GM21619 (cell line): ENCODE data around the gene SP4.

Source experiments
- ATAC-seq: cut with Tn5 transposase; IDR thresholded peaks from one replicate; pipeline ENCODE4 v1.9.1; 2021; ENCODE audit not compliant: unreplicated experiment

SP4 gene

DNA sequence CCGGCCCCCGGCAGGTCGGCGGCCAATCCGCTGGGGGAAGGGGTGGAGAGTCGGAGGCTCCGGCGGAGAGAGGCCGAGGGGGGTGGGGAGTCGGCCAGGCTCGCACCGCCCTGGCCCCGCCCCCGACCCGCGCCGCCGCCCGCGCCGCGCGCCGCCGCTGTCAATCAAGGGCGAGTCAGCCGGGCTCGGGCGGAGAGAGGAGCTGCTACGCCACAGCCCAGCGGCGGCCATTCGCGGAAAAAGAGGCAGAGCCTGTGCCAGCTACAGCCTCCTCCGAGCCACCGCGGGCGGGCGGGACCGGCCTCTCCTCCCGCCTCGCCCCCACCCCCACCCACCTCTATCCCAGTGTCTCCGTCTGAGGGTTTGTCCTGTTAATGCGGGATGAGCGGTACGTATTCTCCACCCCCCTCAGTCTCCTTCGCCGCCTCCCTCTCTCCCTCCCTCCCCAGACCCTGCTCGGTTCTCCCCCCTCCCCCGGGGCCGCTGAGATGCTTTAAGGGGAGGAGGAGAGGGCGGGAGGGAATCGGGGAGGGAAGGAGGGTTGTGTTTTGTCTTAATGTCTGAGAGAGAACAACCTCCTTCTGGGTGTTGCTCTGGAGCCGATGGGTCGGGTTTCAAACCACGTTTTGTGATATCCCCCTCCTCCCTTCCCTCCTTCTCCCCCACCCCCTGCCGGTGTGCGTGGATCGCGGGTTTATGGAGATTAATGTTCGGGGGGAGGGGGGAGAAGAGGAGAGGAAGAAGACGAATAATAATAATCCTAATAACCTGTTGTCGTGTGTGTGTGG lies at the start of gene SP4:
Gene SP4 (plus strand): TSS at position 213 of the 788 bp plus-strand sequence. CDS start 169 bp downstream, at position 382.
- peak; percentile 58 for ATAC-seq

DNA sequence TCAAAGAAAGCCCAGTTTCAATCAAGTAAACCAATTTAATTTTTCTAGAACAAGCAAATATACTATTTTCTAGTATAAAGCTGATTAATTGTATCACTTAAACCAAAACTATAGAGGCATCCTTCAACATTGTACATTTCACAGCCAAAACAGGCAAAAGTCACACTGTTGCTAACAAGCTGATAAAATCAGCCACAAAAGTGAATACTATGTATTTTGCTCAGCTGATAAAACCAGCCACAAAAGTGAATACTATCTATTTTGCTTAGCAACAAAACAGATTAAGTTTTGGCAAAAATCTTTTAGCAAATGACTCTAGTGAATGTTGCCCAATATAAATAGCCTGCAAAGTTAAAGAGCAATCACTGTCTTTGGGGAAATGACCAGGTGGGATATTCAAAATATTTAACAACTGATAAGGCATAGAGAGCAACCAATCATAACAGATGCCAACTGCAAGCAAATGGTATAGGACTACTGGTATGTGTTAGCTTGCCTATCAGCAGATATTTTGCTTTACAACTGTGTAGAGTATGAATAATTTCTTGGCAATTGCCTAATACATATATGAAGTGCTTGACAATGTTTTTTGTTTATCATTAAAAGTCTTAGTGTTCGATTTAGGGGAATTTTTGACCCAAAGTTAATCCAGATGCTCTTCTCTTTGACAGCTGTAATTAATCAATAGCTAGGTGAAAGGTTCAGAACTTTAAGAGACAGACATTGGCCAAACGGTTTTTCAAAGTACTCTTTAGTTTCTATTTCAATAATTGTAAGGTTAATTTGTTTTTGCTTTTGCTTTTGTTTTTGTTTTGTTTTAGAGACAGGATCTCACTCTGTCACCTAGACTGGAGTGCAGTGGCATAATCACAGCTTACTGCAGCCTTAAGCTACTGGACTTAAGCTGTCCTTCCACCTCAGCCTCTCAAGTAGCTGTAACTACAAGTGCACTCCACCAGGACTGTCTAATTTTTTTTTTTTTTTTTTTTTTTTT lies 44.4 kb upstream of the SP4 start:
- ATAC-seq: peak; percentile 90

DNA sequence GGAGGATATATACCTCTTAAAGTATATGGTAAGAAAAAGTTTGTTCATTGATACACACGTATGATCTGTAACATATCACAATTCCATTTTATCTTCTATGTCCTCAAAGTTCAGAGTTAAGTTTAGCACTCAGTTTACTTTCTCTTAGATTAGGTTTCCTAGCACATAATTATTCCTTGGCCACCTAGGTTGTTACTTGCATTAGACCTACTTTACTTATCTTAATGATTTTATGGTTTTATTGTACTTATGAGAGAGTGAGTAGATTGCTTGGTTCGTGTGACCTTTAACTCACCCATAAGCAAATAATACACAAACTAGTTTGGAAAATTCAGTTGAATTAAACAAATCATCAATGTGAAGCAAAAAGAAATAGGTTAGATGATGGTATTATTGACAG lies 33.9 kb upstream of the SP4 start:
- ATAC-seq: no peak

DNA sequence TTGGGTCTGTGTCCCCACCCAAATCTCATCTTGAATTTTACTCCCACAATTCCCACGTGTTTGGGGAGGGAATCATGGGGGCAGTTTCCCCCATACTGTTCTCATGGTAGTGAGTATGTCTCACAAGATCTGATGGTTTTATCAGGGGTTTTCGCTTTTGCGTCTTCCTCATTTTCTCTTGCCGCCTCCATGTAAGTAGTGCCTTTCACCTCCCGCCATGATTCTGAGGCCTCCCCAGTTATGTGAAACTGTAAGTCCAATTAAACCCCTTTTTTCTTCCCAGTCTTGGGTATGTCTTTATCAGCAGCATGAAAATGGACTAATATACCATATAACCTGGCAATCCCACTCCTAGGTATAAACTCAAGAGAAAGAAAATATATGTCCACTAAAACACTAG lies 25.9 kb upstream of the SP4 start:
- no peak for ATAC-seq

DNA sequence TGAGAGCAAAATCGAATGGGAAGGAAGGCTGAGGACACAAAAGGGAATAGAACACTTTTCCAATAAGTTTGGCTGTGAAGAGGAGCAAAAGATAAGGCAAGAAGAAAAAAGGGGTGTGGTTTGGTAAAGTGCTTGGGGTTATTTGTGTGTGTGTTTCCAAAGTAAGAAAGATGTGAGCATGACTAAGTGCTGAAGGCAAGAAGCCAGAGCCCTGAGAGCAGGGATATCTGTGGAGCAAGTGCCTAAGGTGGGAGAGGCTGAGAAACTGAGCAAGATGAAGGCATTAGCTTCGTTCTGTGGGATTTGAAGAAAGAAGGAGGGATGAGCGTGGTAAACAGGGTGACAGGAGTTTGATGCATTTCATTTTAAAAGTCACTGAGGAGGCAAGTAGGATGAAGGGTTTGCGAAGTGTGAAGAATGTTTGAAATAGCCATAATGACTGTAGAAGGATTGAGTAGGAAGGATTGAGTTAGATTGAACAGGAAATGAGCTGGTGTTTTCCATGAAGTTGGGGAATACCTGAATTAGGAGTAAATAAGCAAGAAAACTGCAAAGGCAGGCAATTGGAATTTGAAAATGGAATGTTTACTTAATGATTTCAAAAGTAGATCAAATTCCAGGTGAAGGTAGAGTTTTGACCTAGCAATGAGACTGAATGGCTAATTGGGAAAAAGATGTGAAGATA lies 19.9 kb upstream of the SP4 start:
- ATAC-seq: no peak

DNA sequence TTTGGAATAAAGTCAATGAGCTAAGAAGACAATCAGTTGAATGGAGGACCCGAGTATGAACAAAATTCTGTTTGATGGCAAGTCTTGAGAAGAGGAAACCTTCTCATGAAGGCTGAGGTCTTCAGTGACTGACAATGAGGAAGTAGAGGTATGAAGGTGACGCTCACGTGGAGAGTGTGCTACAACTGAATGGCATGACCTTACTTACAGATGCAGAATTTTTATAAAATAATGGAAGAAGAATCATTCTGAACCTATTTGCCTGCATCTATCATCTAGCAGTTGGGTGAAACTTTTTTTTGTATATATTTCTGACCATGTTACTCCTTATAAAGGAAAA lies 19.4 kb upstream of the SP4 start:
- ATAC-seq: no peak

DNA sequence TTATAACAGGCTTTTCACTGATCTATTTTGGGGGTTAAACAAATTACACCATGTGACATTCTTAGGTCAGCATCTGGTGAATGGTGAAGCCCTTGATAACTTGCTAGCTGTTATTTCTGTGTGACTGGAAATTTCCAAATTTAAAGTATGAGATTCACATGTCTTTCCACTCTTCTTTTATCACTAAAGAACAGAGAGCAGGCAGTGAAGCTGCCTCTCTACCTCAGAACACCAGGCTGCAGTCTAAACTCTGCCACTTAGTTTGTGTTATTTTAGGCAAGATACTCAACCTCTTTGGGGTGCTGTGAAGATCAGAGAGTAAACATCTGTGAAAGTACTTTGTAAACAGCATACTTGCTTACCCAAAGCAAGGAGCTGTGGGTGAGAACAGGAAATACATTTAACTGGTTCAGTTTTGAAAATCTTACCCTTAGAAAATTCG lies 15.5 kb upstream of the SP4 start:
- ATAC-seq: peak; percentile 88

DNA sequence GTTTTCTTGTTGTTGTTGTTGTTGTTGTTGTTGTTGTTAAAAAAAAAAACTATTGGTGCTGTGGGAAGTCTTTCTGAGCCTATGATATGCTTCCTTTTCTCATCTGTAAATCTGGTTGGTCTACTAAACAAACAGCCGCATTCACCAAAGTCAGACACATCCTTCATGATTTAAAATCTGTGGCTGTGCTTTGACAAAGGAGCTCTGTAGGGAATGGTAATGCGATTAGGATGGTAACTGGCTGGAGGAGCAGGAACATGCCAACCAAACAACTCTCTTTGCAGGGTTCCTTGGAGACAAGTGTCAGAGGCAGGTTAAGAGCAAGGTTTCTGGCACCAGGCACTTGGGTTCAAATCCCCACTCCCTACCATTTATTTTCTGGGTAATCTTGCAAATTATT lies 14.9 kb upstream of the SP4 start:
- no peak for ATAC-seq

DNA sequence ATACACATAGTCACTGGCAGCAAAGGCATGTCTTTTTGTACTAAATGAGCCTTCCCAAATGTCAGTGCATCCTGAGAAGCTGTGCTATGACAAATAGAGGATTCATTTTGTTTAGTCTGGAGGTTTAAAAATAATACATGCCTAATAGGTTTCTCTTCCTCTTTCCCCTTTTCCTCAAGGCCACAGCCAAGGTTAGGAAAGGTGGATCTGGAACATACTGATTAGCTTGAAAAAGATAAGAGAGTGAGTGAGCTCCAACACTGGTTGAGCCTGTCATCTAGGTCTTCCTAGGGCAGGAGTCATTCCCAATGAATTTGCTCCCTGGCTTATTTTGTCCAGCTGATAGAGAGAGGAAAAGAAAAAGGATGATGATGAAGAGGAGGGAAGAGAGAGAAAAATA lies 14.4 kb upstream of the SP4 start:
- no peak for ATAC-seq

DNA sequence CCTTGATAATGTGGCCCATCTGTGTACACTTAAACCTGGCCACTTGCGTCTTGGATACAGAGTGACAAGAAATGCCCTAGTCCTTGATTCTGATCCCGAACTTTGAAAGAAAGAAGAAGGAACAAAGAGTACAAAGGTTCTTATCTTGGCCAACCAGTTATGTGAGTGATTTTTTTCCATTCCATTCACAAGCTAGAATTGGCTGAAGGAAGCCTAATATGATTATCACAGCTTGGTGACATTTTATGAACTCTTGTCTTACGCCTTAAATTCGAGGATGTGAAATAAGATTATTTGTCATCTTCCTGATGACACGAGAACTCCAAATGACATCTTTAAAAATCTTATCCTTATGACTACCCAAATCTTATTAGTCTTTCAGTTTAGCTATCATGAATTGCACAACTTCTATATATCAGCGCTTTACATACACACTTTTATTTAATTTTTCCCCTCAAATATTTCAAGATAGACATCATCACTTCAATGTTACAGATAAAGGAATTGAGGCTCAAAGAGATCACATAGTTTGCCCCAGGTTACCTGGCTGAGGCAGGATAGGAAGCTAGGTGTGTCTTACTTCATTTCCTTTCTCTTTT lies 13.0 kb upstream of the SP4 start:
- ATAC-seq: no peak

DNA sequence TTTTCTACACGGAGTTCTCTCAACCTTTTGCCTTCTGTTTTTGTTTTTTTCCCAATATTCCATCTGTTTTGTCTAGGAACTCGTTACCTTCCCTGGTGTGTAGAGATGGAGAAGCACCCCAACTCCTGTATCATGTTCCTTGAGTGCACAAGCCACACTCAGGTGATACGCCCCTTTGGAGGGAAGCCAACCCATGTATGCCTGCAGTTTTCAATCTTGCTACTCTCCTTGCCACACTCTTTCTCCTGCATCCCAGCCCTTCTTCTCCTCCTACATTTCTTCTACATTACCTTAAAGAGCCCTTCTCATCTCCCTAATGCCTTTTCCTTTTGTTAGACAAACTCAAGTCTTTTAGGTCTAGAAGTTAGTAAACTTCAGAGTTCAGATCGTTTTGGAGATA lies 10.2 kb upstream of the SP4 start:
- no peak for ATAC-seq

DNA sequence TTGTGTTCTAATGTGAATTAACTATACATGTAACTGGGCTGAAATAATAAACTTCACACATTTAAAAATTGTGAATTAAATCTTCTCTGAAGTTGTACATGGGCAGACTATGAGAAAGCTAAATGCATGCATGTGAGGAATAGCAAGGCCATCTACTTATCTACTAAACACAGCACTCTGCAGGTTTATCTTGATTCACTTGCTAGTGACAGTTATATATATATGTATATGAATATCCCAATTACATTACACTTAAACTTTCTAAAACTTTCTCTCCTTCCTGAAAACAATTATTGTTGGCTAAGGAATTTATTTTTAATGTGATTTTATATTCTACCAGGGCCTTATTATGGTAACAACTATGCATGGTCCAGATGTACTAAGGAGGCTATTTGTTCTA lies 5.1 kb upstream of the SP4 start:
- ATAC-seq: no peak

DNA sequence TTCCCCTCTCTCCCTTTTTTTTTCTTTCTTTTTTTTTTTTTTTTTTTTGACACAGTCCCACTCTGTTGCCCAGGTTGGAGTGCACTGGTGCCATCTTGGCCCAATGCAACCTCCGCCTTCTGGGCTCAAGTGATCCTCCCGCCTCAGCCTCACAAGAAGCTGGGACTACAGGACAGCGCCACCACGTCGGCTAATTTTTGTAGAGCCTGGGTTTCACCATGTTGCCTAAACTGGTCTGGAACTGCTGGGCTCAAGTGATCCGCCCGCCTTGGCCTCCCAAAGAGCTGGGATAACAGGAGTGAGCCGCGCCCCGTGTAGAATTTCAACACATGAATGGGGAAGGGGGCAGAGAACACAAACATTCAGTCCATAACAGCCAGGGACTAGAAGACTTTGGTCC lies 2.6 kb upstream of the SP4 start:
- ATAC-seq: no peak

DNA sequence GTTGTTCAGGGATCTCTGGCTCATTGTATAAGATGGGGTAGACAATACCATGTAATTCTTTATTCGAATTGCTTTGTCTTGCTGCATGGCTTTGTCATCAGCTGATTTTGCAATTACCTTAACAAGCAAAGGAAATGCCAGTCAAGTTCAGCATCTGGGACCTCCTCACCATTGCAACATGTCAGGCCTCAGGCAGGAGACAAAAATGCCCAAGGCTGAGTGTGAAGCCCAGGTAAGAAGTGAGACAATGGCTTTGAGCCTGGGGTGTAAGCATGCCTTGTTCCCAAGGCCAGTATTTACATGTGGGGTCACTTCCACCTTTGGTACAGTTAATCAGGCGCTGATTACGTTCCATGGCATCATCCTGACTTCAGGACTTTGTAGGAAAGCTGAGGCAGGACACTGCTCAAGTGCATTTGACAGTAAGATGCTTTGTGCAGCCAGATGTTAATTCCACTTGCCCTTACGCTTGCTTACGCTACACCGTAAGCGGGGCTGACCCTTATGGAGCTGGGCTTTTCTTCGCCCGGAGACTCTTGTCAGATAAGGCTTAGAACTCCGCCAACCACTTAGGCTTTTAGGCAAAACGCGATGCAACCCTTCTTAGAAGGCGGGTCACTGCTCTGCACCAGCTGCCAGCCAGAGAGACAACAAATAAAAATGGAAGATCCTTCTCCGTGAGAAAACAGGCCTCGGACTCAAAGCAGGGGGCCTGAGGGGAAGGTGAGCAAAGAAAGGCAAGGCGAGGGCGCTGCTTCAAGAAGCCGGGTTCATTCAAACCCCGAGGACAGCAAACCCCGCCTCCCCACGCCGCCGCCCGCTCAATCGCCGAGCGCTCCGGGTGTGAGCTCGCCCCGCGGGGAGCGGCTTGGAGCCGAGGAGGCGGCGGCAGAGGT lies 1.3 kb upstream of the SP4 start:
- ATAC-seq: no peak

DNA sequence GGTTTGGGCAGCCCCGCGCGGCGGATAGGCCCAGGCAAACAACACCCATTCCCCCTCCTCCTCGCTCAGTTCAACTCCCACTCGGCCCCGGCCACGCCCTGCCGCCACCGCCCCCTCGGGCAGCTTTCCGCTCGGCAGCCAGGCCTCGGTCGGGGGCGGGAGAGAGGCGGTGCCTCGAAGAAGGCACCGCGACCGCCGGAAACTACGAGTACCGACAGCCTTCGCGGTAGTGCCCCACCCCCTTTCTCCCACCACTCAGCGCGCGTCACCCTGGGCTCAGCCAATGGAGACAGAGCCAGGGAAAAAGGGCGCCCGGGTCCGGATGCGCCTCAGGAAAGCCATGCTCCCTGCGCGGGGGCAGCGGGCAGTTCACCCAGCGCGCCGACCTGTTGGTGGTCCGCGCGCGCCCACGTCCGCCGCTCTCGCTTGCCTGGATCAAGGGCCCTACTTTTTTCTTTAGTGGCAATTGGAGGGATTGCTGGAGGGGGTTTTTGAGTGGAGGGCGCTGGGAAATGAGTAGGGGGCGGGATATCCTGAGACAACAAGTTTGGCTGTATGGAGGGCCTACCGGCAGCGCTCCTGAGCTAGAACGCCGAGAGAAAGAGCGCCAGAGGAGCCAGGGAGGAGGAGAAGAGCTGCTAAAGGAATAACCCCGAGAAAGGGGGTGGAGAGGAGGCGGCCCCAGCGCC lies 557 bp upstream of the SP4 start:
- peak; percentile 76 for ATAC-seq

DNA sequence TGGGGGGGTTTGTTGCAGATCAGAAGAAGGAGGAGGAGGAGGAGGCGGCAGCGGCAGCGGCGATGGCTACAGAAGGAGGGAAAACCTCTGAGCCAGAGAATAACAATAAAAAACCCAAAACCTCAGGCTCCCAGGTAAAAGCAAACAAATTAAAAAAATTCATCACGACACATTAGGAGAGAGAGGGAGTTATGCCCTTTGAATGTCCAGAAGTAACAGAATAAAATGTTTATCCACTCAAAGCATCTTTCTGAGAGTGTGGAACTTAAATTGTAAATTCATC lies 717 bp downstream of the SP4 start:
- no peak for ATAC-seq

DNA sequence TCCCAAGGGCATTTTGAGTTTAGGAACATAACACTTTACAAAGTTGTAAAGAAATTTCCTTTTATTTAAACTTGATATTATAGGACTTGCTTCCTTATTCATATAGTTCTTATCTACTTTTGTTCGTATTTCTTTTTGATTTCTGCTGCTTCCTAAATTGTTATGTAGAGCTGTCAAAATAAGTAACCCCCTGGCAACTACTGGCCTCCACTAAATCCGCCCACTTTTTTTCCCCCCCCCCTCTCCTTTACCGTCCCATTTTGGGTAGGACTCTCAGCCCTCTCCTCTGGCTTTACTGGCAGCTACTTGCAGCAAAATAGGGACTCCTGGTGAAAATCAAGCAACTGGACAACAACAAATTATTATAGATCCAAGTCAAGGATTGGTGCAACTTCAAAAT lies 1.1 kb downstream of the SP4 start:
- no peak for ATAC-seq

DNA sequence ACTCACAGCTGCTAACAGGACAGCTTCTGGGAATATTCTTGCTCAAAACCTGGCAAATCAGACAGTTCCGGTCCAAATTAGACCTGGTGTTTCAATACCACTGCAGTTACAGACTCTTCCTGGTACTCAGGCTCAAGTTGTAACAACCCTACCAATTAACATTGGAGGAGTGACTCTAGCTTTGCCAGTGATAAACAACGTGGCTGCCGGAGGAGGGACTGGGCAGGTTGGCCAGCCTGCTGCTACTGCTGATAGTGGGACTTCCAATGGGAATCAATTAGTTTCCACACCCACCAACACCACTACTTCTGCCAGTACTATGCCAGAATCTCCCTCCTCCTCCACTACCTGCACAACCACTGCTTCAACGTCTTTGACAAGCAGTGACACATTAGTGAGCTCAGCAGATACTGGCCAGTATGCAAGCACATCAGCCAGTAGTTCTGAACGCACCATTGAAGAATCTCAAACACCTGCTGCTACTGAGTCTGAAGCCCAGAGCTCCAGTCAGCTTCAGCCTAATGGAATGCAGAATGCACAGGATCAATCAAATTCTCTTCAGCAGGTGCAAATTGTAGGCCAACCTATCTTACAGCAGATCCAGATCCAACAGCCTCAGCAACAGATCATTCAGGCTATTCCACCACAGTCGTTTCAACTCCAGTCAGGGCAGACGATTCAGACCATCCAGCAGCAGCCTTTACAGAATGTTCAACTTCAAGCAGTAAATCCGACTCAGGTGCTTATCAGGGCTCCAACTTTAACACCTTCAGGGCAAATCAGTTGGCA lies 2.1 kb downstream of the SP4 start:
- ATAC-seq: no peak

DNA sequence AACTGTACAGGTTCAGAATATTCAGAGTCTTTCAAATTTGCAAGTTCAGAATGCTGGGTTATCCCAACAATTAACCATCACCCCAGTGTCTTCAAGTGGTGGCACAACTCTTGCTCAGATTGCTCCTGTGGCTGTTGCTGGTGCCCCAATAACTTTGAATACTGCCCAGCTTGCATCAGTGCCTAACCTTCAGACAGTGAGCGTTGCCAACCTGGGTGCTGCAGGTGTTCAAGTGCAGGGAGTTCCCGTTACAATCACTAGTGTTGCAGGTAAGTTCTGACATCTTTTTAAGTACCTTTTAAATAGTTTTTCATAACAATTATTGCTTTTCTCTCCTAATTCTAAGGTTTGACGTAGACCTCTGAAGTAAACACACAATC lies 2.7 kb downstream of the SP4 start:
- ATAC-seq: no peak
